Trophoblast cell (in vitro differentiated cells and primary cell): Measurements from ENCODE around the gene TUBB4A.

Experiments used
- DNase-seq, 2 donors: peaks; one replicate each; pipeline ENCODE4 v3.0.0-alpha.2; 2016
- H2AFZ ChIP-seq: 2 replicates; pipeline ENCODE4 v1.6.1; 2013; ENCODE audit warnings: low read length, moderate library complexity, mild to moderate bottlenecking; ENCODE audit not compliant: insufficient read depth, poor library complexity
- H2AK5ac ChIP-seq: 2 replicates; pipeline ENCODE4 v1.6.1; 2013; ENCODE audit warnings: mild to moderate bottlenecking, low read length
- H2BK120ac ChIP-seq: 2 replicates; pipeline ENCODE4 v1.6.1; 2013; ENCODE audit warnings: low read length, mild to moderate bottlenecking, moderate library complexity; ENCODE audit not compliant: insufficient read depth, poor library complexity
- H2BK12ac ChIP-seq: 2 replicates; pipeline ENCODE4 v1.6.1; 2013; ENCODE audit warnings: mild to moderate bottlenecking, low read length, moderate library complexity
- H2BK5ac ChIP-seq: 2 replicates; pipeline ENCODE4 v1.6.1; 2013; ENCODE audit warnings: low read length, low read depth, moderate library complexity, mild to moderate bottlenecking; ENCODE audit not compliant: poor library complexity
- H3K14ac ChIP-seq: 2 replicates; pipeline ENCODE4 v1.6.1; 2013; ENCODE audit warnings: mild to moderate bottlenecking, low read length
- H3K18ac ChIP-seq: 2 replicates; pipeline ENCODE4 v1.6.1; 2013; ENCODE audit warnings: mild to moderate bottlenecking, low read length
- H3K23ac ChIP-seq: 2 replicates; pipeline ENCODE4 v1.6.1; 2013; ENCODE audit warnings: low read length
- H3K27ac ChIP-seq: 2 replicates; pipeline ENCODE4 v1.5.1; 2013; ENCODE audit warnings: low read depth, mild to moderate bottlenecking, inconsistent platforms, low read length, moderate library complexity
- H3K27me3 ChIP-seq: 2 replicates; pipeline ENCODE4 v1.6.1; 2013; ENCODE audit warnings: inconsistent platforms, mild to moderate bottlenecking, low read length, moderate library complexity; ENCODE audit not compliant: insufficient read depth
- H3K36me3 ChIP-seq, 2 experiments: 1 replicate in 1 of 2; 2 replicates in 1 of 2; pipeline ENCODE4 v1.6.1; 2013; ENCODE audit warnings: low read length in 2 of 2, mild to moderate bottlenecking in 2 of 2, moderate library complexity in 1 of 2; ENCODE audit not compliant: insufficient read depth in 2 of 2, control insufficient read depth in 1 of 2
- H3K4ac ChIP-seq: 2 replicates; pipeline ENCODE4 v1.6.1; 2013; ENCODE audit warnings: low read depth, mild to moderate bottlenecking, low read length, moderate library complexity
- H3K4me1 ChIP-seq, 2 experiments: 1 replicate in 1 of 2; 2 replicates in 1 of 2; pipeline ENCODE4 v1.6.1; 2013; ENCODE audit warnings: low read length in 2 of 2, mild to moderate bottlenecking in 2 of 2, moderate library complexity in 1 of 2; ENCODE audit not compliant: insufficient read depth in 2 of 2, control insufficient read depth in 1 of 2
- H3K4me2 ChIP-seq: 2 replicates; pipeline ENCODE4 v1.6.1; 2013; ENCODE audit warnings: inconsistent platforms, mild to moderate bottlenecking, low read length, moderate library complexity
- H3K4me3 ChIP-seq: 2 replicates; pipeline ENCODE4 v1.5.1; 2013; ENCODE audit warnings: mild to moderate bottlenecking, low read depth, low read length, inconsistent platforms
- H3K79me1 ChIP-seq: one replicate; pipeline ENCODE4 v1.6.1; 2013; ENCODE audit warnings: low read length
- H3K79me2 ChIP-seq: 2 replicates; pipeline ENCODE4 v1.6.1; 2013; ENCODE audit warnings: low read length, mild to moderate bottlenecking; ENCODE audit not compliant: control insufficient read depth, insufficient read depth, poor library complexity
- H3K9ac ChIP-seq: 2 replicates; pipeline ENCODE4 v1.6.1; 2013; ENCODE audit warnings: mild to moderate bottlenecking, low read length
- H3K9me3 ChIP-seq: 2 replicates; pipeline ENCODE4 v1.6.1; 2013; ENCODE audit warnings: low read depth, mild to moderate bottlenecking, control low read depth, inconsistent platforms, low read length; ENCODE audit not compliant: insufficient read depth
- H4K12ac ChIP-seq: 2 replicates; pipeline ENCODE4 v1.6.1; 2013; ENCODE audit warnings: low read depth, mild to moderate bottlenecking, low read length, moderate library complexity
- H4K8ac ChIP-seq: 2 replicates; pipeline ENCODE4 v1.6.1; 2013; ENCODE audit warnings: low read depth, mild to moderate bottlenecking, low read length, moderate library complexity
- H4K91ac ChIP-seq: one replicate; pipeline ENCODE4 v1.6.1; 2013; ENCODE audit warnings: low read depth, mild to moderate bottlenecking, low read length, moderate library complexity
- WGBS: extraction: QIAGEN DNeasy Blood & Tissue Kit; methylation state at CpG from one replicate; pipeline ENCODE4 v1.1.7; 2013; ENCODE audit warnings: missing lambda C conversion rate; ENCODE audit not compliant: insufficient read length, insufficient coverage; ENCODE audit errors: extremely low coverage; 5-methylcytosine and 5-hydroxymethylcytosine counted together

The TUBB4A gene

GRCh38 chr19:6471076-6471475, 31.0 kb downstream of the TUBB4A start:
- no CpG with 5 or more reads among the region's 14 CpGs for WGBS
- peaks cover 7 to 8% of the 10 kb centered on the region in 2 experiments for H3K4me1 ChIP-seq
- no peak overlapping the region for H2BK5ac ChIP-seq
- H3K79me2 ChIP-seq = no peaks in the 10 kb centered on the region
- H4K8ac ChIP-seq = no peak overlapping the region
- no peak overlapping the region for H2BK12ac ChIP-seq
- no peaks in the 10 kb centered on the region for H3K27me3 ChIP-seq
- no peak overlapping the region for H2AK5ac ChIP-seq
- H3K9me3 ChIP-seq = peaks cover 6% of the 10 kb centered on the region
- no peak overlapping the region for H3K18ac ChIP-seq
- no peak overlapping the region for H4K91ac ChIP-seq
- no peak overlapping the region for H3K4ac ChIP-seq
- no peak overlapping the region for H3K4me2 ChIP-seq
- no peak overlapping the region for H3K14ac ChIP-seq
- H3K27ac ChIP-seq = no peak overlapping the region
- no peaks in the 10 kb centered on the region for H3K79me1 ChIP-seq
- DNase-seq = no peak
- H2BK120ac ChIP-seq = no peak overlapping the region
- H2AFZ ChIP-seq = no peak overlapping the region
- no peak overlapping the region for H3K9ac ChIP-seq
- peaks cover 7 to 11% of the 10 kb centered on the region in 2 experiments for H3K36me3 ChIP-seq
- no peak overlapping the region for H4K12ac ChIP-seq
- no peak overlapping the region for H3K4me3 ChIP-seq
- no peak overlapping the region for H3K23ac ChIP-seq

- Histone ChIP-seq H3K27me3 (no peaks in the 10 kb centered on the region), H2BK120ac (no peak overlapping the region), H2BK5ac (no peak overlapping the region), H2AK5ac (no peak overlapping the region), H4K91ac (no peak overlapping the region), H3K9me3 (no peaks in the 10 kb centered on the region), H3K4me3 (no peak overlapping the region), H4K8ac (no peak overlapping the region), H3K4ac (no peak overlapping the region), H3K4me1 (peaks cover 0 to under 1% of the 10 kb centered on the region in 2 experiments), H3K27ac (no peak overlapping the region), H3K14ac (no peak overlapping the region), H3K18ac (no peak overlapping the region), H3K36me3 (peaks cover 7 to 11% of the 10 kb centered on the region in 2 experiments), H3K9ac (no peak overlapping the region), H4K12ac (no peak overlapping the region), H2AFZ (no peak overlapping the region), H3K4me2 (no peak overlapping the region), H3K23ac (no peak overlapping the region), H2BK12ac (no peak overlapping the region), H3K79me1 (no peaks in the 10 kb centered on the region), H3K79me2 (no peaks in the 10 kb centered on the region)
- DNase-seq = no peak
- WGBS = no CpG with 5 or more reads among the region's 8 CpGs
Observed at GRCh38 chr19:6470173-6470572, 31.9 kb downstream of the TUBB4A start.

- H3K27me3 ChIP-seq = no peaks in the 10 kb centered on the region
- H2BK120ac ChIP-seq = no peak overlapping the region
- no peak overlapping the region for H3K4ac ChIP-seq
- no peak overlapping the region for H4K8ac ChIP-seq
- peaks cover 7 to 11% of the 10 kb centered on the region in 2 experiments for H3K36me3 ChIP-seq
- H3K27ac ChIP-seq = no peak overlapping the region
- H3K79me2 ChIP-seq = peaks cover 4% of the 10 kb centered on the region
- peaks cover 6% of the 10 kb centered on the region for H3K79me1 ChIP-seq
- H3K9me3 ChIP-seq = no peaks in the 10 kb centered on the region
- H3K18ac ChIP-seq = no peak overlapping the region
- H3K4me2 ChIP-seq = no peak overlapping the region
- H3K4me3 ChIP-seq = no peak overlapping the region
- H2BK5ac ChIP-seq = no peak overlapping the region
- no peak overlapping the region for H2BK12ac ChIP-seq
- H2AFZ ChIP-seq = no peak overlapping the region
- no peak overlapping the region for H3K14ac ChIP-seq
- peaks cover 3 to 11% of the 10 kb centered on the region in 2 experiments for H3K4me1 ChIP-seq
- no peak overlapping the region for H3K23ac ChIP-seq
- H4K12ac ChIP-seq = no peak overlapping the region
- H3K9ac ChIP-seq = no peak overlapping the region
- no peak for DNase-seq
- no peak overlapping the region for H4K91ac ChIP-seq
- H2AK5ac ChIP-seq = no peak overlapping the region
- WGBS = no CpG with 5 or more reads among the region's 8 CpGs
Observed at GRCh38 chr19:6467384-6467783, 34.7 kb downstream of the TUBB4A start.

GRCh38 chr19:6466526-6467248, 35.4 kb downstream of the TUBB4A start:
- no peak overlapping the region for H3K14ac ChIP-seq
- no peak overlapping the region for H4K91ac ChIP-seq
- no peak for DNase-seq
- no peak overlapping the region for H2BK5ac ChIP-seq
- no peak overlapping the region for H4K12ac ChIP-seq
- H3K23ac ChIP-seq = no peak overlapping the region
- no peak overlapping the region for H3K4me2 ChIP-seq
- no peak overlapping the region for H2BK12ac ChIP-seq
- peaks cover 4% of the 10 kb centered on the region for H3K79me2 ChIP-seq
- H2AK5ac ChIP-seq = no peak overlapping the region
- no peak overlapping the region for H3K27ac ChIP-seq
- H4K8ac ChIP-seq = no peak overlapping the region
- peaks cover 3 to 11% of the 10 kb centered on the region in 2 experiments for H3K4me1 ChIP-seq
- H3K79me1 ChIP-seq = peaks cover 6% of the 10 kb centered on the region
- H2BK120ac ChIP-seq = no peak overlapping the region
- H3K18ac ChIP-seq = no peak overlapping the region
- peaks cover 7 to 11% of the 10 kb centered on the region in 2 experiments for H3K36me3 ChIP-seq
- H3K9ac ChIP-seq = no peak overlapping the region
- no peak overlapping the region for H2AFZ ChIP-seq
- WGBS = no CpG with 5 or more reads among the region's 21 CpGs
- H3K4me3 ChIP-seq = no peak overlapping the region
- no peaks in the 10 kb centered on the region for H3K9me3 ChIP-seq
- H3K27me3 ChIP-seq = no peaks in the 10 kb centered on the region
- no peak overlapping the region for H3K4ac ChIP-seq
